Peyer's patch (tissue), 4 donors: ENCODE results near the gene TMEM232. TPM values are rescaled to one million over a fixed set of nuclear protein-coding genes. Genes with fewer than 3 reads are reported as not detected.

Experiments
- DNase-seq, 3 donors: peaks; one replicate each; pipeline ENCODE4 v3.0.0-alpha.2; 2017 to 2019
- H3K27ac ChIP-seq, 4 donors: fragments of 200-600 bp; sonication (generic); one replicate each; pipeline ENCODE4 v1.5.1; 2016 to 2019
- H3K27me3 ChIP-seq, 2 donors: fragments of 200-600 bp; sonication (generic); one replicate each; pipeline ENCODE4 v1.5.1; 2019
- H3K36me3 ChIP-seq, 3 donors: fragments of 200-600 bp; sonication (generic); one replicate each; pipeline ENCODE4 v1.5.1; 2016 to 2019
- H3K4me1 ChIP-seq, 4 donors: fragments of 200-600 bp; sonication (generic); one replicate each; pipeline ENCODE4 v1.5.1; 2016 to 2019
- H3K4me3 ChIP-seq, 4 donors: fragments of 200-600 bp; sonication (generic); 1 replicate in 3 of 4; 2 replicates in 1 of 4; pipeline ENCODE4 v1.5.1; 2016 to 2019; ENCODE audit warnings: mild to moderate bottlenecking in 1 of 4
- H3K9me3 ChIP-seq, 4 donors: fragments of 200-600 bp; sonication (generic); one replicate each; pipeline ENCODE4 v1.5.1; 2016 to 2019; ENCODE audit warnings: mild to moderate bottlenecking in 1 of 4
- CTCF ChIP-seq, 6 experiments: fragments of 450-650 bp in 4 of 6; fragments of 200-600 bp in 2 of 6; sonication (generic) in 1 of 6; IDR thresholded peaks; one replicate each; pipeline ENCODE4 v1.5.1; 2017 to 2019; ENCODE audit warnings: antibody characterized with exemption in 6 of 6, mild to moderate bottlenecking in 3 of 6, moderate library complexity in 1 of 6
- POLR2A ChIP-seq, 2 donors: fragments of 450-650 bp; IDR thresholded peaks; one replicate each; pipeline ENCODE4 v1.5.1; 2017; ENCODE audit warnings: antibody characterized with exemption in 2 of 2, mild to moderate bottlenecking in 2 of 2, moderate library complexity in 2 of 2
- total RNA-seq, 4 donors: library from RNA; depleted of rRNA; stranded (reverse); fragments of >200 nt; gene quantifications; one replicate each; pipeline ENCODE4 v1.1.0, GENCODE V29; 2016

Gene TMEM232
- total RNA-seq, 4 donors from 2014 or later, result 1.1 to 5.5 (median 3.3) TPM

DNA sequence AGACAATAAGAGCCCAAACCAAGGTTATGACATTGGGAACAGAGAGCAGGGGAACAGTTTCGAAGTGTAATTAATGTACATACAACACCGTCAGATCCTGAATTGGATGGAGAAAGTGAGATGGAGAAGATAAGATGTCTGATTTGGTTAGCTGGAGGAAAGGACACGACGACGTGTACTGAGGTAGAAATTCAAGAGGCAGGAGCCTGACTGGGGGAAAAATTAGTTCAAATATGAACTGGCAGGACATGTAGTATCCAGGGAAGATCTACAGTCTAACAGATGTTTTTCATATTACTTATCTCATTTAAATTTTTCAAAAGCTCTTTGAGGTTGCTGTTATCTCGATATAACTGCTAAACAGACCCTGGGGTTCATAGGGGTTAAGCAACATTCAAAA lies 114.7 kb downstream of the TMEM232 start:
- no peaks in the 10 kb centered on the region for H3K27me3 ChIP-seq
- TF ChIP-seq POLR2A (IDR thresholded peaks at IDR 0.05) (no peak), CTCF (IDR thresholded peaks at IDR 0.05) (no peak)
- H3K36me3 ChIP-seq, result no peaks in the 10 kb centered on the region
- no peaks in the 10 kb centered on the region for H3K4me1 ChIP-seq
- no peaks in the 10 kb centered on the region for H3K9me3 ChIP-seq
- DNase-seq, result no peak
- no peak overlapping the region for H3K4me3 ChIP-seq
- H3K27ac ChIP-seq, result no peak overlapping the region

DNA sequence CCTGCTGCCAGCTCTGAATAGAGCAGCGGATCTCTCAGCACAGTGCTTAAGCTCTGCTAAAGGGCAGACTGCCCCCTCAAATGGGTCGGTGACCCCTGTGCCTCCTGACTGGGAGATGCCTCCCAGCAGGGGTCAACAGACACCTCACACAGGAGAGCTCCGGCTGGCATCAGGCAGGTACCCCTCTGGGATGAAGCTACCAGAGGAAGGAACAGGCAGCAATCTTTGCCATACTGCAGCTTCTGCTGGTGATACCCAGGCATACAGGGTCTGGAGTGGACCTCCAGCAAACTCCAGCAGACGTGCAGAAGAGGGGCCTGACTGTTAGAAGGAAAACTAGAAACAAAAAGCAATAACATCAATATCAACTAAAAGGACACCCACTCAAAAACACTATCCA lies 131.6 kb downstream of the TMEM232 start:
- TF ChIP-seq POLR2A (IDR thresholded peaks at IDR 0.05) (no peak), CTCF (IDR thresholded peaks at IDR 0.05) (no peak)

GRCh38 chr5:110590187-110590586 lies 136.3 kb downstream of the TMEM232 start:
- Histone ChIP-seq H3K4me3 (no peak overlapping the region), H3K9me3 (no peaks in the 10 kb centered on the region), H3K27ac (no peak overlapping the region), H3K27me3 (no peaks in the 10 kb centered on the region), H3K4me1 (no peaks in the 10 kb centered on the region), H3K36me3 (no peaks in the 10 kb centered on the region)
- TF ChIP-seq POLR2A (IDR thresholded peaks at IDR 0.05), result no peak
- TF ChIP-seq CTCF (IDR thresholded peaks at IDR 0.05), result peak in 4 of 6 experiments; percentile 26 to 73 (median 68)
- DNase-seq, result peak in 1 of 3 donors; percentile 10

More for the DNA sequence above, 131.6 kb downstream of the TMEM232 start:
- DNase-seq, result peak in 1 of 3 donors; percentile 7
- Histone ChIP-seq H3K9me3 (no peaks in the 10 kb centered on the region), H3K36me3 (no peaks in the 10 kb centered on the region), H3K27me3 (no peaks in the 10 kb centered on the region), H3K4me3 (no peak overlapping the region), H3K27ac (no peak overlapping the region), H3K4me1 (no peaks in the 10 kb centered on the region)

- DNase-seq, result no peak
- H3K4me1 ChIP-seq, result no peaks in the 10 kb centered on the region
- TF ChIP-seq CTCF (IDR thresholded peaks at IDR 0.05) (no peak), POLR2A (IDR thresholded peaks at IDR 0.05) (no peak)
Observed at GRCh38 chr5:110588286-110588980, 138.0 kb downstream of the TMEM232 start.

GRCh38 chr5:110580625-110581024 lies 145.8 kb downstream of the TMEM232 start:
- Histone ChIP-seq H3K27me3 (no peaks in the 10 kb centered on the region), H3K36me3 (no peaks in the 10 kb centered on the region), H3K4me3 (no peak overlapping the region), H3K9me3 (no peaks in the 10 kb centered on the region), H3K27ac (no peak overlapping the region), H3K4me1 (no peaks in the 10 kb centered on the region)
- TF ChIP-seq CTCF (IDR thresholded peaks at IDR 0.05), result no peak
- DNase-seq, result no peak

More at GRCh38 chr5:110588286-110588980, 138.0 kb downstream of the TMEM232 start:
- Histone ChIP-seq H3K27me3 (no peaks in the 10 kb centered on the region), H3K9me3 (no peaks in the 10 kb centered on the region), H3K36me3 (no peaks in the 10 kb centered on the region), H3K4me3 (no peak overlapping the region), H3K27ac (no peak overlapping the region)
